GM18508 (cell line): Measurements from ENCODE around the gene ZNF611.
"Not testable (repeated sequence)": the region's sequence is repeated elsewhere in the genome, so short reads cannot be mapped to it uniquely, and the experiment has no call there.

Source experiments
- ATAC-seq: cut with Tn5 transposase; IDR thresholded peaks from one replicate; pipeline ENCODE4 v1.9.1; 2021; ENCODE audit warnings: moderate number of reproducible peaks; ENCODE audit not compliant: insufficient read depth, unreplicated experiment

ZNF611 gene

GRCh38 chr19:52734893-52735661 lies at the start of gene ZNF611:
Gene ZNF611, minus strand, starts transcription at chr19:52735044. Its CDS starts 19,150 bp downstream, at chr19:52715894.
- ATAC-seq = peak; percentile 72

- ATAC-seq = not testable (repeated sequence)
Observed at GRCh38 chr19:52782864-52783263, 48.0 kb upstream of the ZNF611 start.

- ATAC-seq = no peak
Observed at GRCh38 chr19:52778811-52779210, 44.0 kb upstream of the ZNF611 start.

DNA sequence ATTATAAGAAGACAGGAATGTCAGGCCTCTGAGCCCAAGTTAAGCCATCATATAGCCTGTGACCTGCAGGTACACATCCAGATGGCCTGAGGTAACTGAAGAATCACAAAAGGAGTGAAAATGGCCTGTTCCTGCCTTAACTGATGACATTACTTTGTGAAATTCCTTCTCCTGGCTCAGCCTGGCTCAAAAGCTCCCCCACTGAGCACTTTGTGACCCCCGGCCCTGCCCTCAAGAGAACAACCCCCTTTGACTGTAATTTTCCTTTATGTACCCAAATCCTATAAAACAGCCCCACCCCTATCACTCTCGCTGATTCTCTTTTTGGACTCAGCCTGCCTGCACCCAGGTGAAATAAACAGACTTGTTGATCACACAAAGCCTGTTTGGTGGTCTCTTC lies 21.6 kb upstream of the ZNF611 start:
- not testable (repeated sequence) for ATAC-seq

DNA sequence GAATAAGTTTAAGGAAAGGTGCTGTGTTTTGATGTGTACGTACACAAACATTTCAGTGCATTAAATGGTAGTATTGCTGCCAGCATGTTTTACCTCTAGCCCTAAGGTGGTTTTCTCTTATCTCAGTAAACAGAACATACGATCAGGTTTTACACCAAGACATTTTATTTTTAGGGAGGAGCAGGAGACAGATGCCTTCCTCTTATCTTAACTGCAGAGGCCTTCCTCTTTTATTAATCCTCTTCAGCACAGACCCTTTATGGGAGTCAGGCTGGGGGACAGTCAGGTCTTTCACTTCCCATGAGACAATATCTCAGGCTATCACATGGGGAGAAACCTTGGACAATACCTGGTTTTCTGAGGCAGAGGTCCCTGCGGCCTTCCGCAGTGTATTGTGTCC lies 14.9 kb upstream of the ZNF611 start:
- no peak for ATAC-seq

- no peak for ATAC-seq
Observed at GRCh38 chr19:52748336-52748950, 13.6 kb upstream of the ZNF611 start.

GRCh38 chr19:52745919-52746318 lies 11.1 kb upstream of the ZNF611 start:
- not testable (repeated sequence) for ATAC-seq

- no peak for ATAC-seq
Observed at GRCh38 chr19:52743091-52743490, 8.2 kb upstream of the ZNF611 start.

DNA sequence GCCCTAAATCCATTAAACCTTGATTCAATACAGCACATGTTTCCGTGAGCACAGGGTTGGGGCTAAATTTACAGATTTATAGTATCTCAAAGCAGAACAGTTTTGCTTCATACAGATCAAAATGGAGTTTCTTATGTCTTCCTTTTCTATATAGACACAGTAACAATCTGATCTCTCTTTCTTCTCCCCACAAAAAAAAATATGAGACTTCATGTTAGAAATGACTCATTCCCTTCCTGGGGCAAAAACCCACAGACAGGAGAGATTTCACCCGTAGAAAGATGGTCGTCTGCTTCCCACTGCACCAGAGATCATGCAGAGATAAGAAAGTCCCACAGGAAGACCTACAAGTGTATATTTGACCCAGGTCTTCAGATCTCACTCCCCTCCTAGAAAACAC lies 7.7 kb upstream of the ZNF611 start:
- no peak for ATAC-seq

GRCh38 chr19:52741951-52742485 lies 7.2 kb upstream of the ZNF611 start:
- no peak for ATAC-seq

DNA sequence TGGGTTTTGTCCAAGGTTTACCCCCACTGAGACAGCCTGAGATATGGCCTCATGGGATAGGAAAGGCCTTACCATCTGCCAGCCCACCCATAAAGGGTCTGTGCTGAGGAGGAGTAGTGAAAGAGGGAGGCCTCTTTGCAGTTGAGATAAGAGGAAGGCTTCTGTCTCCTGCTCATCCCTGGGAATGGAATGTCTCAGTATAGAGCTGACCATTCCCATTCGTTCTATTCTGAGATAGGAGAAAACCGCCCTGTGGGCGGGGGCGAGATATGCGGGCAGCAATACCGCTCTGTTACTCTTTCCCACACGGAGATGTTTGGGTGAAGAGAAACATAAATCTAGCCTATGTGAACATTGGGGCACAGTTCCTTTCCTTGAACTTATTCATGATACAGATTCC lies 6.5 kb upstream of the ZNF611 start:
- ATAC-seq = not testable (repeated sequence)

DNA sequence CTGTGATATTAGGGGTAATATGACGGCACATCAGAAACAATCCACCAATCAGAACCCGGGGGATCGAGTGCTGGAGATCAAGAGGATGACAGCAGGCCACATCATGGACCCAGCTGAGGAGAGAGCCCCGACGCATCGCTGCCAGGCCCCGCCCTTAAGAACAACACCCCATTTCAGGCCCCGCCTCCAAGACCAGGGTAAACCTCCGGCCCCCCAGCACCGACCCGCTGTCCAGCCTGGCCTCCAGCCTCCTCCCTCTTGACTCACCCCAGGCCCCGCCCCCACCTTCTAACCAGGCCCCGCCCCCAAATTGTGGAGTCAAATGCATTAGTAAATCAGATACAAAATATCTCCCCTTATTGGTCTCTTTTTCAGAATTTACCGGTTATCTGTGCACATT lies 4.7 kb upstream of the ZNF611 start:
- ATAC-seq = no peak

GRCh38 chr19:52735734-52736133 lies 890 bp upstream of the ZNF611 start:
- ATAC-seq = no peak

DNA sequence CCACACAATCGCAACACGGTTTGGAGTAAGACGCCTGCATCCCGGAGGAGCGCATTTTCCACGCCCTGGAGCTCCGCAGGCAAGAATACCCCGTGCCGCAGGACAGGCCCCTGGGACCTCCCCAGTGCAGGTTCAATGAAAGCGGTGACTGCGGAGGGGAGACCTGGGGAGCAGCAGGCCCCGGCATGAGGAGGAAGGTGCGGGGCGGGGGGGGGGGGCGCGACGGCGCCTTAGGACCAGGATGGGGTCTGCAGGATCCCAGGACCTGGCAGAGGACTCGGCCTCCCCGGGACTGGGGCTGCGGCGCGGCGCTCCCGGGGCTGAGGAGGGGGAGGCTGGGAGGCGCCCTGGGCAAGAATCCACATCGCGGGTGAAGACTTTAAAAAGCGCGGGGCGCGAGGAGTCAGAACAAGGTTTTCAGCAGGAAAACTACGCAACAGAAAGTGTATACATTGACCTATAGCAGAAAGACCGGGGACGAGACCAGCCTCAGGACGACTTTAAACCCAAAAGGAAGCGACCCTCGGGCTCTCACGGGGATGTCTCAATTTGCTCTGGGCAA lies 432 bp downstream of the ZNF611 start:
- ATAC-seq = no peak

- ATAC-seq = not testable (repeated sequence)
Observed at GRCh38 chr19:52726051-52726450, 8.8 kb downstream of the ZNF611 start.

DNA sequence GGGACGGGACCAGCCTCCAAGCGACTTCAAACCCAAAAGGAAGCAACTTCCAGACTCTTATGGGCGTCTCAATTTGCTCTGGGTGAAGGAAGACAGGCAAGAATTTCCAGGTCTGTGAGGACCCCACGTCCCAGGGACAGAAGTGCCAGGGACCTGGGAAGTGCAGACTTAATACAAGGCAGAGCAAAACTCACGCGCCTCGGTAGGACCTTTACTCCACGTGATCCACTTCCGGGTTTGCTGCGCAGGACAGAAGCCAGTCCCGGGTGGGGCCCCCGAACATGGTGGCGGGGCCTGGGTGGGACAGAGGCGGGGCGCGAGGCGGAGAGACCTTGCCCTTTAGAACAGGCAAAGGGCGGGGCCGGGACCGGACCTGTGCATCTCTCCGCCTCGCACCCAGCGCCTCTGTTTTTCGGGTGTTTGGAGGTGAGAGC lies 9.3 kb downstream of the ZNF611 start:
- no peak for ATAC-seq

GRCh38 chr19:52724701-52725514 lies 9.9 kb downstream of the ZNF611 start:
- ATAC-seq = no peak

GRCh38 chr19:52723907-52724598 lies 10.8 kb downstream of the ZNF611 start:
- not testable (repeated sequence) for ATAC-seq

GRCh38 chr19:52722062-52723003 lies 12.5 kb downstream of the ZNF611 start:
- no peak for ATAC-seq
